ENCODE data around the gene ESPN.

The ESPN gene, protein sequence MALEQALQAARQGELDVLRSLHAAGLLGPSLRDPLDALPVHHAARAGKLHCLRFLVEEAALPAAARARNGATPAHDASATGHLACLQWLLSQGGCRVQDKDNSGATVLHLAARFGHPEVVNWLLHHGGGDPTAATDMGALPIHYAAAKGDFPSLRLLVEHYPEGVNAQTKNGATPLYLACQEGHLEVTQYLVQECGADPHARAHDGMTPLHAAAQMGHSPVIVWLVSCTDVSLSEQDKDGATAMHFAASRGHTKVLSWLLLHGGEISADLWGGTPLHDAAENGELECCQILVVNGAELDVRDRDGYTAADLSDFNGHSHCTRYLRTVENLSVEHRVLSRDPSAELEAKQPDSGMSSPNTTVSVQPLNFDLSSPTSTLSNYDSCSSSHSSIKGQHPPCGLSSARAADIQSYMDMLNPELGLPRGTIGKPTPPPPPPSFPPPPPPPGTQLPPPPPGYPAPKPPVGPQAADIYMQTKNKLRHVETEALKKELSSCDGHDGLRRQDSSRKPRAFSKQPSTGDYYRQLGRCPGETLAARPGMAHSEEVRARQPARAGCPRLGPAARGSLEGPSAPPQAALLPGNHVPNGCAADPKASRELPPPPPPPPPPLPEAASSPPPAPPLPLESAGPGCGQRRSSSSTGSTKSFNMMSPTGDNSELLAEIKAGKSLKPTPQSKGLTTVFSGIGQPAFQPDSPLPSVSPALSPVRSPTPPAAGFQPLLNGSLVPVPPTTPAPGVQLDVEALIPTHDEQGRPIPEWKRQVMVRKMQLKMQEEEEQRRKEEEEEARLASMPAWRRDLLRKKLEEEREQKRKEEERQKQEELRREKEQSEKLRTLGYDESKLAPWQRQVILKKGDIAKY

DNA sequence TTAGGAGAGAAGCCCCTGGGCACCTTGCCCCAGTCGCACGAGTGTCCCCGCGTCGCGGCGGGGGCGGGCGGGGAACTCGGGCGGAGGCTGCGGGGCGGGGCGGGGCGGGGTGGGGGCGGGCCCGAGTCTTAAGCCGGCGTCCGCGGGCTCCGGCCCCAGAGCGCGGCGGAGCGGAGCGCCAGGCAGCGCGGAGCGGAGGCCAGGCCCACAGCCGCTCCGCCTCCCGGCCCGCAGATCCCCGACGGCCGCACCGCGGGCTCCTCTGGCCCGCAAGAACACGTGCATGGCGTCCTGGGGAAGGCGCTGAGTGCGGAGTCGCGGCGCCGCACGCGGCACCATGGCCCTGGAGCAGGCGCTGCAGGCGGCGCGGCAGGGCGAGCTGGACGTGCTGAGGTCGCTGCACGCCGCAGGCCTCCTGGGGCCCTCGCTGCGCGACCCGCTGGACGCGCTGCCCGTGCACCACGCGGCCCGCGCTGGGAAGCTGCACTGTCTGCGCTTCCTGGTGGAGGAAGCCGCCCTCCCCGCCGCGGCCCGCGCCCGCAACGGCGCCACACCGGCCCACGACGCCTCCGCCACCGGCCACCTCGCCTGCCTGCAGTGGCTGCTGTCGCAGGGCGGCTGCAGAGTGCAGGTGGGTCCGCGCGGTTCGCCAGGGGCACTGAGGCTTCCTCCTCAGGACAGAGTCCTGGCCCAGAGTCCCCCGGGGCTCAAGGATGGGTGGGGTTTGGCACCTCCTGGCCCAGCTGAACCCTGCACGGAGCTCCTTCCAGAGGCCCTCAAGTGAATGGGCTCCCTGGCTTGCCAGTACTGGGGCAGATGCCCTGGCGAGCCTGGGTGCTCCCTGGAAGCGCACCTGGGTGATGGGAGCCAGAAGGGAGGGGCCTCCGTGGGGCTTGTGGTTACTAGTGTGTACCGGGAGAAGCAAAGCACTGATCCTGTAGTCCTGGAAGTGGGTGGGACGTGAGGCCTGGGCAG is at the start of gene ESPN:
TSS of gene ESPN (plus strand) at position 158 of the 975 bp plus-strand sequence. CDS start at position 338, 180 bp downstream.
- peak within 1 kb of the TSS; percentile 30; the same call in 1 of the 2 replicates for H3K9ac ChIP-seq (ENCODE audit: low read depth, low read length)
- peaks cover 3% of the 10 kb centered on the region for H3K4me1 ChIP-seq (ENCODE audit: insufficient read depth, low read length)

DNA sequence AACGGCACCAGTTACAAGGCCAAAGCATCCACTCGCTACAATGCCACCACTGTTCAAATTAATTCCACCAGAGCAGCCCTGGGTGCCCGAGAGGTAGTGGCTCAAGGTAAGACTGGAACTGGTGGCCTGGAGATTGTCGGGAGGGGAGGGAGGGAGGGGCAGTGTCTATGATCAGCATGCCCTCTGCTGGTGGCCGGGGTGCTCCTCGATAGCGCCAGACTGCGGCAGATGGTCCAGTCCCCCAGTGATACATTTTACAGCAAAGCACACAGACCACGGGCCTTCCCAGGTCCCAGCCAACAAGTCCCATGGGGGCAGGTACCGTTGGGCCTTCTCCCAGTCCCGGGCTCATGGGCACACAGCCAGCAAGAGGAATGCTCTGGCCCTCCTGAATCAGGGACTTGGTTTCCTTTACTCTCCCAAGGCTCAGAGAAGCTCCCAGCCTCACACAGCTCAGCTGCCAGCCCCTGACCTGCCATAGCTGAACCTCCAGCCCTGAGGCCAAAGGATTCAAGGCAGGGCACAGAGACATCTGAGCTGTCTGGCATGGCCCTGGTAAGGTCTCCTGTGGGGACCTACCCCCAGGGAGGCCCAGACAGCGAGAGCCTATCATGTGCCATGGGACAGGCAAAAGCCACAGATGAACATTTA is 46.4 kb upstream of the ESPN start:
- H3K4me1 ChIP-seq (ENCODE audit: insufficient read depth, low read length) = no peaks in the 10 kb centered on the region
- H3K9me3 ChIP-seq (ENCODE audit: control insufficient read depth, insufficient read depth, low read length) = no peaks in the 10 kb centered on the region
- no peak overlapping the region for H3K9ac ChIP-seq (ENCODE audit: low read depth, low read length)
- H3K36me3 ChIP-seq (ENCODE audit: insufficient read depth, low read length) = no peaks in the 10 kb centered on the region

More for the DNA sequence above, at the start of gene ESPN:
- Histone ChIP-seq H3K36me3 (ENCODE audit: insufficient read depth, low read length) (no peaks in the 10 kb centered on the region), H3K9me3 (ENCODE audit: control insufficient read depth, insufficient read depth, low read length) (no peaks in the 10 kb centered on the region)

DNA sequence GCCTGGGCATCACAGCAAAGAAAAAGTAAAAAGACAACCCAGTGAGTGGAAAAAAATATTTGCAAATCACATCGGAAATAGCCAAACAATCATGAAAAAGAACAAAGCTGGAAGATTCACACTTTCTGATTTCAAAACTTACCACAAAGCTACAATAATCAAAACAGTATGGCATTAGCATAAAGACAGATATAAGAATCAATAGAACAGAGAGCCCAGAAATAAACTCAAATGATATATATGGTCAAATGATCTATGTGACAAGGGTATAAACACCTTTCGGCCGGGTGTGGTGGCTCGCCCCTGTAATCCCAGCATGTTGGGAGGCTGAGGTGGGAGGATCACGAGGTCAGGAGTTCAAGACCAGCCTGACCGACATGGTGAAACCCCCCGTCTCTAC is 44.5 kb upstream of the ESPN start:
- Histone ChIP-seq H3K36me3 (ENCODE audit: insufficient read depth, low read length) (no peaks in the 10 kb centered on the region), H3K9ac (ENCODE audit: low read depth, low read length) (no peak overlapping the region), H3K9me3 (ENCODE audit: control insufficient read depth, insufficient read depth, low read length) (no peaks in the 10 kb centered on the region), H3K4me1 (ENCODE audit: insufficient read depth, low read length) (no peaks in the 10 kb centered on the region; the same call in 1 of the 2 replicates)

DNA sequence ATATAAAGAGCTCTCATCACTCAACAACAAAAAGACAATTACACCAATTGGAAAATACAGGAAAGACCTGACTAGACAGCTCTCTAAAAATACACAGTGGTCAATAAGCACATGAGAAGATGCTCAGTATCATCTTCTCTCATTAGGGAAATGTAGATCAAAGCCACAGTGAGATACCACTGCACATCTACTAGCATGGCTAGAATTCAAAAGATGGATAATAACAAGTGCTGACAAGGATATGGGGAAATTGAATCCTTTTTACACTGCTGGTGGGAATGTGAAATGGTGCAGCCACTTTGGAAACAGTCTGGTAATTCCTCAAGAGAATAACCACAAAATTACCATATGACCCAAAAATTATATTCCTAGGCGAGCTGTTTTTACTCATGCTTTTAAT is 40.4 kb upstream of the ESPN start:
- H3K9me3 ChIP-seq (ENCODE audit: control insufficient read depth, insufficient read depth, low read length) = no peaks in the 10 kb centered on the region
- H3K9ac ChIP-seq (ENCODE audit: low read depth, low read length) = no peak overlapping the region
- peaks cover 13% of the 10 kb centered on the region for H3K4me1 ChIP-seq (ENCODE audit: insufficient read depth, low read length)
- no peaks in the 10 kb centered on the region for H3K36me3 ChIP-seq (ENCODE audit: insufficient read depth, low read length)

DNA sequence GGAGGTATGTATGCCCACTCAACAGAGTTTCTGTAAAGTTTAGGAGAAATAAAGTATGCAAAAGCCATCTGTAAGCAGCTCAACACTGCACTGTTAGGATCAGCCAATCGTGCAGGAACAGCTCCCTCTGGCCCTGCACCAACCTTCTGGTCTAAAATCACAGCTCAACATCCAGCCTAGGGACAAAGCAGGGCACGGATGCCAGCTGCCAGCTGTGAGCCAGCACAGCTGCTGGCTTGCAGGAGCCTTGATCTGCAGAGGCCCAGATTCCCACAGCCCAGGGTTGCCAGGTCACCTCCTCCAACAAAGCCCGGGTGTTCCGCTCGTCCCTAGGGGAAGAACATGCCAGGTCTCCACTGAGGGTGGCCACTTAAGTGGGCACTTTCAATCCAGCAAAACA is 39.6 kb upstream of the ESPN start:
- peak overlapping the region; percentile 56 for H3K9ac ChIP-seq (ENCODE audit: low read depth, low read length)
- H3K4me1 ChIP-seq (ENCODE audit: insufficient read depth, low read length) = peaks cover 13% of the 10 kb centered on the region
- H3K9me3 ChIP-seq (ENCODE audit: control insufficient read depth, insufficient read depth, low read length) = no peaks in the 10 kb centered on the region
- H3K36me3 ChIP-seq (ENCODE audit: insufficient read depth, low read length) = no peaks in the 10 kb centered on the region

DNA sequence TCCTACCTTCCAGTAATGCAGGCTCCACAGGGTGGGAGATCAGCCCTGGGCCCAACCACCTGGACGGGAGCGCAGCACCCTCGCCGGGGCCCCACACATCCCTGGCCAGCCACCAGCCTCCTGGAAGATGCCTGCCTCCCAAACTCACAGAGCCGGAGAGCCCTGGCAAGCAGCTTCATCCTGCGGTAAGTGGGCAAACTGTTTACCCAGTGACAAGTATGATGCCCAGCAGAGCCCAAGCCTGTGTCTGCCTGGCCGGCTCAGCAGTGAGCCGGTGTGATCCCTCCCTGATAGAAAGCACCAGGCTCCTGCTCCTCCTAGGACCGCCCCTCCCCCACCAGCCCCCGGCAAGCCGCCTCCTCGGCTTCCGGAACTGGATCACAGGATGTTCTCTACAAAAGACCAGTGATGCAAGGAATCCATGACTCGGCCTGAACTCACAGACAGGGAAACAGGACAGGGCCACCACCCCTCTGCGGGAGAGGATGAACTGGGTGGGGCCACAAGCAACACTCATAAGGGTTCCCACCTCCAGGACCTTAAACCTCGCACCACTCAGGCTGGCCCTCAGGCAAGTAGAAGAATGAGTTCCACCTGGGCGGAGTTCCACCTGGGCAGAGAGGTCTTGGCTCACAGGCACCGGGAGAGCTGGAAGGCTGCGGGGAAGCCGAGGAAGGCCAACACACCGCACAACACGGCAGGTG is 38.9 kb upstream of the ESPN start:
- peak overlapping the region; percentile 56 for H3K9ac ChIP-seq (ENCODE audit: low read depth, low read length)
- no peaks in the 10 kb centered on the region for H3K36me3 ChIP-seq (ENCODE audit: insufficient read depth, low read length)
- peaks cover 13% of the 10 kb centered on the region for H3K4me1 ChIP-seq (ENCODE audit: insufficient read depth, low read length)
- H3K9me3 ChIP-seq (ENCODE audit: control insufficient read depth, insufficient read depth, low read length) = no peaks in the 10 kb centered on the region

DNA sequence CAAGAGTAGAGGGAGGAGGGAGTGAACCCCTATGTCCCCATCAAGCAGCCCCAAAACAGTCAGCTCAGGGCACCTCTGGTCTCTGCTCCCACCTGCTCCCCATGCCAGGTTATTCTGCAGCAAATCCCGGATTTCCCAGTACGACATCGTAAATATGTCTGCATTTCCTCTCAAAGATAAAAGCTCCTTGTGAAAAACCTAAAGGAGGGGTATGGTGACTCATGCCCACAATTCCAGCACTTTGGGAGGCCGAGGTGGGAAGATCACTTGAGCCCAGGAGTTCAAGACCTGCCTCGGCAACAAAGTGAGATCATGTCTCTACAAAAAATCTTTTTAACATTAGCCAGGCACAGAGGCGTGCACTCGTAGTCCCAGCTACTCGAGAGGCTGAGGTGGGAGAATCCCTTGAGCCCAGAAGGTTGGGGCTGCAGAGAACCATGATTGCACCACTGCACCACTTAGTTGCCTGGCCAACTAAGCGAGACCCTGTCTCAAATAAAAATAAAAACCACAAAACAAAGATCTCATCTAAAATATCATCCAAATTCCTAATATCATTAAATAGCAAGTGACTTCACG is 38.1 kb upstream of the ESPN start:
- peak overlapping the region; percentile 56 for H3K9ac ChIP-seq (ENCODE audit: low read depth, low read length)
- no peaks in the 10 kb centered on the region for H3K36me3 ChIP-seq (ENCODE audit: insufficient read depth, low read length)
- peaks cover 13% of the 10 kb centered on the region for H3K4me1 ChIP-seq (ENCODE audit: insufficient read depth, low read length)
- H3K9me3 ChIP-seq (ENCODE audit: control insufficient read depth, insufficient read depth, low read length) = no peaks in the 10 kb centered on the region

DNA sequence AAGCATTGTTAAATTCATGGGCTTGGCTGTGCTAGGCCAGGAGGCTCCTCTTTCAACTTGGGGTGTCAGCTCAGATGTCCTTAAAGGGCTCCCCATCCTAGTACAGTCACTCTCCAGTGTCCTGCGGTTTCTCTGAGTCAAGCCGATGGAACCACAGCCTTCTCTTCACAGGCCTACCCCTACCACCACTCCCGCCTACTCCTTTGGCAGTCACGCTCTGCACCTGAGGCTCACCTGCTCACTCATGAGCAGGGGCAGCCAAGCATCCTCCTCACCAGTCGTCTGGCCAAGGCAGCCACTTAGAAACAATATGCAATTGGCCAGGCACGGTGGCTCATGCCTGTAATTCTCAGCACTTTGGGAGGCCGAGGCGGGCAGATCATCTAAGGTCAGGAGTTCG is 34.6 kb upstream of the ESPN start:
- Histone ChIP-seq H3K36me3 (ENCODE audit: insufficient read depth, low read length) (no peaks in the 10 kb centered on the region), H3K9ac (ENCODE audit: low read depth, low read length) (no peak overlapping the region), H3K9me3 (ENCODE audit: control insufficient read depth, insufficient read depth, low read length) (no peaks in the 10 kb centered on the region), H3K4me1 (ENCODE audit: insufficient read depth, low read length) (peaks cover 17% of the 10 kb centered on the region)

DNA sequence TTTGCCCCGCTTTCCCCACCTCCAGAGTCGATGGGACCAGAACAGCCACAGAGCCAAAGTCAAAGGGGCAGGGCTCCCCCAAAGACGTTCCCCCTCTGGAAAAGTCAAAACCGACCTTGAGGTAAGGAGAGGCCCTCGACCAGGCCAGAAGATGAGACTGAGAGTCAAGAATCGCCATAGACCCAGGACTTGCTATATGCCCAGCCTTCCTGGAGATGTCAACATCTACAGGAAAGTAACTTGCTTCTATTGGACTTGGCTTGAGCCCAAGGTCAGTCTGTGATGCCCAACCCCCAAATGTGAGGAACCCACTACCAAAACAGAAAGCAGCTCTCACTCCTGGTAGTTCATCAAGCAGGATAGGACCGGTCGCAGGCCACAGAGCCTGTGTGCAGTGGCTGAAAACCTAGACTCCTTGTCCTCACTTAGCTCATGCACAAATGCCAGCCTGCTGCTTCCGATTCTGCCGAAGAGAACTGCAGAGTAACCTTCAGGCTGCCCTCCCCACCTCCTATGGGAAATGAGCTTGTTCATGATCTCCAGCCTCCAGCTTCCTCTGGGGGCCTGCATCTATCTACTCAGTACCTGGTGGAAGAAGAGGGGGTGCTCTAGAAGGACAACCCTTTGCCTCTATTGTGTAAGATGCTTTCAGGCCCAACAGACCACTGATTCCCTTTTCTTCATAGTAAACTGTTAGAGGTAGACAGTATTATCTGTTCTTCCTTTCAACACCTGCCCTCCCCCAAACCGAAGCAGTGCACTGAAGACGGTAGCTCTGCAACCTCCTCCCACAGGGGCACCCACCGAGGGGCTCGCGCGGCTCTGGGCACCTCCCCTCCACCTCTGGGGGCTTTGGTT is 32.4 kb upstream of the ESPN start:
- H3K36me3 ChIP-seq (ENCODE audit: insufficient read depth, low read length) = no peaks in the 10 kb centered on the region
- H3K9ac ChIP-seq (ENCODE audit: low read depth, low read length) = peak overlapping the region; percentile 68
- H3K4me1 ChIP-seq (ENCODE audit: insufficient read depth, low read length) = peaks cover 7% of the 10 kb centered on the region
- no peaks in the 10 kb centered on the region for H3K9me3 ChIP-seq (ENCODE audit: control insufficient read depth, insufficient read depth, low read length)

DNA sequence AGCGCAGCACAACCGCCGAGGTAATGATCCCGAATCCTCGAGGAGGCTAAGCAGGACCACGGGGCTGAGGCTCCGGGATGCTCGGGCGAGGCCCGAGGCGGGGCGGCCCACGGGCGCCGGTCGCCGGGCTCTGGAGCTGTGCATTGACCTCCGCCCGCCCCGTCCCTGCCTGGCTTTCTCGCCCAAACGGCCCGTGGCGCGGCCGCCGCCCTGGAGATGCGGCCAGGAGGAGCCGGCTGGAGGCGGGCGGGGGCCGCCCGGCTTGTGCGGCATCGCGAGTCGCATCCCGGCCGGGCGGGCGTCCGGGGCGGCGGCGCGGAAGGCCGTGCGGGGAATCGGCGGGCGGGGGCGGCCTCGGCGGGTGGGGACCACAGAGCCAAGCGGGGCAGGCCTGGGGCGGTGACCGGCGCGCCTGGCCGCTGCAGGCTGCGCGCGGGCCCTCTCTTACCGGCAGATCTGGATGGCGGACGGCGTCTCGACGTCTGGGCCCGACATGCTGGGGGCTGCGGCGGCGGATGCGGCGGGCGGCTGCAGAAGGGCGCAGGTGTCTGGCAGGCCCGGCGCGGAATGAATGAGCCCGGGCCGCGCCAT is 31.7 kb upstream of the ESPN start:
- H3K9me3 ChIP-seq (ENCODE audit: control insufficient read depth, insufficient read depth, low read length) = no peaks in the 10 kb centered on the region
- peak overlapping the region; percentile 68 for H3K9ac ChIP-seq (ENCODE audit: low read depth, low read length)
- no peaks in the 10 kb centered on the region for H3K36me3 ChIP-seq (ENCODE audit: insufficient read depth, low read length)
- peaks cover 4% of the 10 kb centered on the region; the same call in 1 of the 2 replicates for H3K4me1 ChIP-seq (ENCODE audit: insufficient read depth, low read length)

DNA sequence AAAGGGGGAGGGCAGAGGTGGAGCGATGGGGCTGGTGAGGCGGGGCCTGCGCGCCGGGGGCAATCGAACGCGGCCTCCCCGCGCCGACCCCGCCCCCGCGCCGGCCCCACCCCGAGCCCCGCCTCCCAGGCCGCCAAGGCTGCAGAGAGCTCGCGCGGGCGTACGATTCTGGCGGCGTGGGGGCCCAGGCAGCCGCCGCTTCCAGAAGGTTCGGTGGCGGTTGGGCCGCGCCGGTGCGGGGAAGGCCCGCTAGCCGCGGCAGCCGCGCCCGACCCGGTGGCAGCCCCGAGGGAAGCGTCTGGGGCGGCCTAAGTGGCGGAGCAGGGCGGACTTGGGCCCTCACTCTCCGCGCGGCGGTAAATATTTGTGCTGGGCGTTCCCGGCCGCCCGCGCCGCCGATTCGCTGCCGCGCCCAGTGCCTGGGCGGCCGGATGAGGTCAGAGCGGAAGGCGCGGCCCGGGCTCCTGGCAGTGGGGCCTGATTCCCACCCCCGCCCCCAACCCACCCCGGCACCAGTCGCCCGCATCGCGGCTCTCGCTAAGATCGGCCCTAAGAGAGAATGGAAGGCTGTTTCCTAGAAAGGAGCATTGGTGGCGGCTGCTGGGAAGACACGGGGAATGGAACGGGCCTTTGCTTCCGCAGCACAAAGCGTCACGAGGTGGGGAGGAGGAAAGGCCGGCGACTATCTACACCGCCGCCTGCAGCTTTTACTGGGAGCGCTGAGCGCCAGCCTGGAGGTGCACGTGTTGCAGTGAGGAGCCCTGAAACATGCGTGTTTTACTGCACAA is 31.0 kb upstream of the ESPN start, which contains the start of gene ACOT7:
TSS of gene ACOT7 (minus strand) at position 368 of the 788 bp plus-strand sequence. CDS start 368 bp downstream, outside the sequence.
- peaks cover 4% of the 10 kb centered on the region; the same call in 1 of the 2 replicates for H3K4me1 ChIP-seq (ENCODE audit: insufficient read depth, low read length)
- no peaks in the 10 kb centered on the region for H3K9me3 ChIP-seq (ENCODE audit: control insufficient read depth, insufficient read depth, low read length)
- H3K36me3 ChIP-seq (ENCODE audit: insufficient read depth, low read length) = no peaks in the 10 kb centered on the region
- H3K9ac ChIP-seq (ENCODE audit: low read depth, low read length) = peak within 1 kb of the TSS; percentile 83
